GM21360 (cell line): ENCODE data around the gene FOXP1.

Experiments
- ATAC-seq: cut with Tn5 transposase; IDR thresholded peaks from one replicate; pipeline ENCODE4 v1.9.1; 2021; ENCODE audit warnings: mild to moderate bottlenecking, moderate library complexity; ENCODE audit not compliant: unreplicated experiment

The FOXP1 gene

GRCh38 chr3:71202848-71203533, 380.5 kb downstream of the FOXP1 start:
- ATAC-seq = no peak

- no peak for ATAC-seq
These were observed 381.6 kb downstream of the FOXP1 start for GRCh38 chr3:71201939-71202338.

- ATAC-seq = no peak
These were observed 385.5 kb downstream of the FOXP1 start for GRCh38 chr3:71197841-71198565.

GRCh38 chr3:71195492-71195891, 388.0 kb downstream of the FOXP1 start:
- ATAC-seq = no peak

GRCh38 chr3:71194785-71195184, 388.7 kb downstream of the FOXP1 start:
- no peak for ATAC-seq

- no peak for ATAC-seq
These were observed 392.5 kb downstream of the FOXP1 start for GRCh38 chr3:71191031-71191482.

- ATAC-seq = no peak
These were observed 394.0 kb downstream of the FOXP1 start for GRCh38 chr3:71189480-71189879.

GRCh38 chr3:71187715-71188114, 395.8 kb downstream of the FOXP1 start:
- ATAC-seq = no peak

GRCh38 chr3:71186801-71187200, 396.7 kb downstream of the FOXP1 start:
- no peak for ATAC-seq

- no peak for ATAC-seq
These were observed 397.6 kb downstream of the FOXP1 start for GRCh38 chr3:71185733-71186455.

GRCh38 chr3:71184252-71184651, 399.3 kb downstream of the FOXP1 start:
- no peak for ATAC-seq

- ATAC-seq = no peak
These were observed 400.0 kb downstream of the FOXP1 start for GRCh38 chr3:71183549-71183948.

GRCh38 chr3:71180524-71180923, 403.0 kb downstream of the FOXP1 start:
- no peak for ATAC-seq

- no peak for ATAC-seq
These were observed 406.2 kb downstream of the FOXP1 start for GRCh38 chr3:71177375-71177774.

- ATAC-seq = no peak
These were observed 407.2 kb downstream of the FOXP1 start for GRCh38 chr3:71176366-71176765.

GRCh38 chr3:71175691-71176365, 407.7 kb downstream of the FOXP1 start:
- no peak for ATAC-seq

GRCh38 chr3:71172951-71173350, 410.6 kb downstream of the FOXP1 start:
- no peak for ATAC-seq

- ATAC-seq = no peak
These were observed 411.3 kb downstream of the FOXP1 start for GRCh38 chr3:71172189-71172588.

- ATAC-seq = no peak
These were observed 412.3 kb downstream of the FOXP1 start for GRCh38 chr3:71171247-71171646.

- ATAC-seq = no peak
These were observed 414.6 kb downstream of the FOXP1 start for GRCh38 chr3:71168880-71169411.

- ATAC-seq = no peak
These were observed 415.3 kb downstream of the FOXP1 start for GRCh38 chr3:71168121-71168721.
